Gastroesophageal sphincter (tissue), 4 donors: Measurements from ENCODE around the gene ABLIM2. TPM values are rescaled to one million over a fixed set of nuclear protein-coding genes. Genes with fewer than 3 reads are reported as not detected.

Experiments
- ATAC-seq: fragments of 150-250 bp; one replicate; pipeline ENCODE4 v1.9.1; 2016; ENCODE audit warnings: mild to moderate bottlenecking, moderate library complexity
- H3K27ac ChIP-seq, 4 donors: fragments of 200-600 bp; sonication (generic) in 3 of 4; 1 replicate in 3 of 4; 2 replicates in 1 of 4; pipeline ENCODE4 v1.5.1; 2016 to 2019
- H3K27me3 ChIP-seq: fragments of 200-600 bp; sonication (generic); one replicate; pipeline ENCODE4 v1.5.1; 2019
- H3K36me3 ChIP-seq, 2 donors: fragments of 200-600 bp; sonication (generic); one replicate each; pipeline ENCODE4 v1.5.1; 2019; ENCODE audit warnings: control low read depth in 1 of 2
- H3K4me1 ChIP-seq, 3 donors: fragments of 200-600 bp; sonication (generic); 1 replicate in 2 of 3; 2 replicates in 1 of 3; pipeline ENCODE4 v1.5.1; 2016 to 2019; ENCODE audit warnings: control low read depth in 2 of 3
- H3K4me3 ChIP-seq, 2 donors: fragments of 200-600 bp; sonication (generic); one replicate each; pipeline ENCODE4 v1.5.1; 2019; ENCODE audit warnings: mild to moderate bottlenecking in 1 of 2, moderate library complexity in 1 of 2
- H3K9me3 ChIP-seq, 3 donors: fragments of 200-600 bp; sonication (generic); one replicate each; pipeline ENCODE4 v1.5.1; 2017 to 2019; ENCODE audit warnings: control low read depth in 2 of 3
- EP300 ChIP-seq: sonication (generic); formaldehyde crosslinking; IDR thresholded peaks from one replicate; pipeline ENCODE4 v1.6.1; 2017; ENCODE audit warnings: antibody characterized with exemption, mild to moderate bottlenecking
- POLR2A ChIP-seq, 2 donors: fragments of 450-650 bp; IDR thresholded peaks; one replicate each; pipeline ENCODE4 v1.6.1; 2017; ENCODE audit warnings: antibody characterized with exemption in 2 of 2, mild to moderate bottlenecking in 2 of 2, moderate library complexity in 1 of 2
- POLR2AphosphoS5 ChIP-seq: sonication (generic); formaldehyde crosslinking; IDR thresholded peaks from one replicate; pipeline ENCODE4 v1.6.1; 2017; ENCODE audit warnings: antibody characterized with exemption
- WGBS, 2 donors: methylation state at CpG; one replicate each; pipeline ENCODE4 v1.1.5; 2018; ENCODE audit warnings: low coverage in 1 of 2; 5-methylcytosine and 5-hydroxymethylcytosine counted together
- total RNA-seq, 4 donors: library from RNA; depleted of rRNA; stranded (reverse); fragments of >200 nt; gene quantifications; one replicate each; pipeline ENCODE4 v1.1.0, GENCODE V29; 2016
- TF ChIP-seq, protein P1 (sequence below), 4 experiments: fragments of 200-600 bp in 2 of 4; fragments of 450-650 bp in 2 of 4; sonication (generic) in 1 of 4; IDR thresholded peaks; one replicate each; pipeline ENCODE4 v1.5.1; 2017 to 2019; ENCODE audit warnings: antibody characterized with exemption in 4 of 4, mild to moderate bottlenecking in 2 of 4, moderate library complexity in 2 of 4

ABLIM2 gene
- total RNA-seq, 4 donors from 2014 or later: 5.0 to 13.5 (median 8.0) TPM

DNA sequence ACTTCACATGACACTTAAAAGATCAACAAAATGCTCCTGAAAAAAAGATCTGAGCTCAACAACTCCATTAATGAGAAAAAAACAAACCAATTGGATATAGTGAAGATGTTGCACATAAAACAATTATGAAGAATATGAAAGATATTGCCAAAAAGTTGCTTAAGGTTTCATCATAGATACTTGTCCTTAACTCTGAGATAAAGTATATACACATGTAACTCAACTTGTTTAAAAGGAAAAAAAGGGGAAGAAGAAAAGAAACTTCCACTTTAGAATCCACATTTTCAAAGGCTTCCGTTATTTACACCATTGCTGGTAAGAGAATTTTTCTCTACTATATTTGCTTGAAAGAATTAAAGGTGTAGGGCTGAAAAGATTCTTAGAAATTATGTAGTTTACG is 221.6 kb downstream of the ABLIM2 start:
- no peaks in the 10 kb centered on the region for H3K9me3 ChIP-seq
- peaks cover 0 to 57% (median 10%) of the 10 kb centered on the region in 3 donors for H3K4me1 ChIP-seq
- H3K36me3 ChIP-seq: peaks cover 0 to 5% of the 10 kb centered on the region in 2 donors
- no peaks in the 10 kb centered on the region for H3K27me3 ChIP-seq
- peak overlapping the region in 3 of 4 donors; percentile 99 to 100 (median 99) for H3K27ac ChIP-seq
- 40 to 44% methylated on average over 2 of the region's 2 CpGs for WGBS, 2 donors
- H3K4me3 ChIP-seq: peak overlapping the region in 1 of 2 donors; percentile 99
- TF ChIP-seq EP300 (no peak), POLR2A (IDR thresholded peaks at IDR 0.05) (no peak), POLR2AphosphoS5 (no peak)
- TF ChIP-seq, protein P1, sequence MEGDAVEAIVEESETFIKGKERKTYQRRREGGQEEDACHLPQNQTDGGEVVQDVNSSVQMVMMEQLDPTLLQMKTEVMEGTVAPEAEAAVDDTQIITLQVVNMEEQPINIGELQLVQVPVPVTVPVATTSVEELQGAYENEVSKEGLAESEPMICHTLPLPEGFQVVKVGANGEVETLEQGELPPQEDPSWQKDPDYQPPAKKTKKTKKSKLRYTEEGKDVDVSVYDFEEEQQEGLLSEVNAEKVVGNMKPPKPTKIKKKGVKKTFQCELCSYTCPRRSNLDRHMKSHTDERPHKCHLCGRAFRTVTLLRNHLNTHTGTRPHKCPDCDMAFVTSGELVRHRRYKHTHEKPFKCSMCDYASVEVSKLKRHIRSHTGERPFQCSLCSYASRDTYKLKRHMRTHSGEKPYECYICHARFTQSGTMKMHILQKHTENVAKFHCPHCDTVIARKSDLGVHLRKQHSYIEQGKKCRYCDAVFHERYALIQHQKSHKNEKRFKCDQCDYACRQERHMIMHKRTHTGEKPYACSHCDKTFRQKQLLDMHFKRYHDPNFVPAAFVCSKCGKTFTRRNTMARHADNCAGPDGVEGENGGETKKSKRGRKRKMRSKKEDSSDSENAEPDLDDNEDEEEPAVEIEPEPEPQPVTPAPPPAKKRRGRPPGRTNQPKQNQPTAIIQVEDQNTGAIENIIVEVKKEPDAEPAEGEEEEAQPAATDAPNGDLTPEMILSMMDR (IDR thresholded peaks at IDR 0.05): no peak
- ATAC-seq: no peak

DNA sequence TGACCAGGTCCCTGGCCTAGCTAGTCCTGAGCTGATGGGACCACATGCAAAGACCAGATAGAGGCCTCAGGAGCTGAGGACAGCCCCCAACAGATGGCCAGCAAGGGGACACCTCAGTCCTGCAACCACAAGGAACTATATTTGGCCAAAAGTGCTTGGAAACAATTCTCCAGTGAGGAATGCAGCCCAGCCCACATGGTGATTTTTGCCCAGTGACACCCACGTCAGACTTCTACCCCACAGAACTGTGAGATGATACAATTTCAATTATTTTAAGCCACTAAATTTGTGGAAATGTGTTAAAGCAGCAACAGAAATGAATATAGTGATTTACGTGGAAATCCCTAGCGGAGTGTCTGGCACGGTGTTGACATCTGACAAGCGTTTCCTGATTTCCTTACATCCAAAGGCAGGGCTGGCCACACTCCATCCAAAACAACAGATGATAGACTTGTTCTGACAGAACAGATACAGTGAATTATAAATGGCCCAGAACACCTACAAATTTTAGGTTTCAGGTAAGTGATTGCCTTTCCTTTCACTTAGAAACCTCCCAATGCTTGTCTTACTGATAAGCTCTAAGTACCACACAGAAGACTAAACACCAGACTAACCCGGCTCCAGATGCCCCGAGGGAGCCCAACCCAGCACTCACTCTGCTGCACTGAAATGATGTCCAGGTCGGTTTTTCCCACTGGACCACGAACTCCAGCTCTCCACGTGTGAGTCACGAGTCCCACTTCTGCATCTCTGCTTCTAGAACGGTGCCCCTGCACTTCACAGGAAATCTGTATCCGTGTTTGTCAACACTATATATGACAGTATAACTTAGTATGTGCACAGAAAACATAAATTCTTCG is 224.7 kb downstream of the ABLIM2 start:
- Histone ChIP-seq H3K27ac (peak overlapping the region in 3 of 4 donors; percentile 9 to 41 (median 24)), H3K36me3 (peaks cover 0 to 5% of the 10 kb centered on the region in 2 donors), H3K4me3 (no peak overlapping the region), H3K27me3 (no peaks in the 10 kb centered on the region), H3K4me1 (peaks cover 0 to 76% (median 18%) of the 10 kb centered on the region in 3 donors), H3K9me3 (no peaks in the 10 kb centered on the region)
- TF ChIP-seq, protein P1 (IDR thresholded peaks at IDR 0.05): no peak
- no peak for TF ChIP-seq POLR2A (IDR thresholded peaks at IDR 0.05)
- no peak for TF ChIP-seq POLR2AphosphoS5
- TF ChIP-seq EP300: no peak
- ATAC-seq: no peak
- WGBS, 2 donors: 59 to 63% methylated on average over 6 to 13 of the region's 14 CpGs

DNA sequence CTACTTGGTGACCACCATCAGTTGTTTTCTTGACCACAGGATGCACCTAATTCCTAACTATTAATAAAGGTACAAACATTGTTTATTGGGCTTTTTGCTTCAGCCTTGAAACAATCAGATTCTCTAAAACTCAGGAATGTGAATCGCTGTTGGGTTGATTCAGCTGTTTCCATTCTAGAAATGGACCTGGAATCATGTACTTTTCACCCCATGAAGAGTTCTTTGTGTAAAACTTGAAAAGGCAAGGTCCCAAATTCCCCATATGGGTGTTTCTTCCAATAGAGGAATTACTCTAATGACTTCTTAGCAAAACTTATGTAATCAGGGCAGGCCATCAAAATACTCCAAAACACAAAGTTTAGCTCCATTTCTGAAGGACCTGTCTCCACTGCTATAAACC is 226.3 kb downstream of the ABLIM2 start:
- no peak for ATAC-seq
- TF ChIP-seq, protein P1 (IDR thresholded peaks at IDR 0.05): no peak
- TF ChIP-seq EP300 (no peak), POLR2A (IDR thresholded peaks at IDR 0.05) (no peak), POLR2AphosphoS5 (no peak)
- 64 to 86% methylated on average over 1 of the region's 1 CpG for WGBS, 2 donors
- H3K9me3 ChIP-seq: no peaks in the 10 kb centered on the region
- H3K4me3 ChIP-seq: no peak overlapping the region
- H3K36me3 ChIP-seq: peaks cover 0 to 5% of the 10 kb centered on the region in 2 donors
- peak overlapping the region in 1 of 4 donors; percentile 30 for H3K27ac ChIP-seq
- peaks cover 0 to 78% (median 19%) of the 10 kb centered on the region in 3 donors for H3K4me1 ChIP-seq
- H3K27me3 ChIP-seq: no peaks in the 10 kb centered on the region

DNA sequence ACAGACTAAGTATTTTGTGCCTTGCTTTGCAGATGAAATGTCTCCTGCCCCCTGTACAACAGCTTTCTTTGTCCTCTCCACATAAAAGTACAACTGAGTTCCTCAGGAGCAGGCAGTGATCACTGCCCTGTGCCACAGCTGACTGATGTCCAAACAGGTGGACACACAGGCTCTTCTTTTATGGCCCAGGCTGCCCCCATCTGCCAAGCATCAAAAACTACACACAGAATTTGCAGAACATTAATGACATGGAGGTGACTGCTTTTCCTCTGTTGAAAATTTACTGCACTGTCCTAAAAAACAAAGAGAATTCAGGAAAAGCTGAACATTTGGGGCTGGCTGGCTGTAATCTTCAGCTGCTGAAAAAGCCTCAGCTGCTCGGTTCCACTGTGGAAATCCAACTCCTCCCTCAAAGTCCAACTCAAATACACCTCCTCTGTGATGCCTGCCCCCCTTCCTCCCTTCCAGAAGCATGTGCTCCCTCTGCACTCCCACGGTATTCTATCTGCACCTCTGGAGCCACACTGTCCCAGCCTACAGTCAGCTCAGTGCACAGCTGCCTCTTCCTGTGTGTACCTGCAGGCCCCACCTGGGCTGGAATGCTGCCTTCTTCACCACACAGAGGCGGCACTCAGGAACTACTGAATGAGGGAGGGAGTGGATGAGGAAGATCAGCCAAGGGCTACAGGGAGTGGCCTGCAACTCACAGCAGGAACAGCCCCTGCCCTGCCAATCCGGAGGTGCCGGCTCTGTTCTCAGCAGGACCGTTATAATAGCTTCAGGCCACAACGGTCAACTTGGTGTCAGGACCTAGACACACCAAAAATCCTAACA is 229.3 kb downstream of the ABLIM2 start:
- H3K36me3 ChIP-seq: peaks cover 0 to 5% of the 10 kb centered on the region in 2 donors
- no peaks in the 10 kb centered on the region for H3K9me3 ChIP-seq
- H3K27ac ChIP-seq: peak overlapping the region in 3 of 4 donors; percentile 29 to 67 (median 48)
- H3K4me1 ChIP-seq: peaks cover 0 to 72% (median 13%) of the 10 kb centered on the region in 3 donors
- 6 to 12% methylated on average over 3 to 6 of the region's 7 CpGs for WGBS, 2 donors
- no peak overlapping the region for H3K4me3 ChIP-seq
- ATAC-seq: peak; percentile 45
- H3K27me3 ChIP-seq: no peaks in the 10 kb centered on the region
- no peak for TF ChIP-seq POLR2A (IDR thresholded peaks at IDR 0.05)
- TF ChIP-seq, protein P1 (IDR thresholded peaks at IDR 0.05): peak in 3 of 4 experiments; percentile 37 to 55 (median 48)
